HK-2 (cell line): ENCODE data around the gene SETD1A.

Experiments used
- DNase-seq: peaks from one replicate; pipeline ENCODE4 v3.0.0-alpha.2; 2018; ENCODE audit not compliant: unreplicated experiment

Gene SETD1A

GRCh38 chr16:30982548-30983288 lies 25.2 kb downstream of the SETD1A start:
- no peak for DNase-seq

- DNase-seq = no peak
Measured at GRCh38 chr16:30983289-30983889, 25.8 kb downstream of the SETD1A start.

- no peak for DNase-seq
Measured at GRCh38 chr16:30983898-30984610, 26.5 kb downstream of the SETD1A start.

GRCh38 chr16:30984669-30985400 lies 27.3 kb downstream of the SETD1A start, which contains the start of gene HSD3B7:
TSS of gene HSD3B7 (plus strand) at chr16:30985207. CDS start at chr16:30985659, 452 bp downstream.
- peak; percentile 98 for DNase-seq

- DNase-seq = peak; percentile 90
Measured at GRCh38 chr16:30985401-30986128, 28.0 kb downstream of the SETD1A start.

- no peak for DNase-seq
Measured at GRCh38 chr16:30986129-30986991, 28.8 kb downstream of the SETD1A start.

- DNase-seq = no peak
Measured at GRCh38 chr16:30987581-30988190, 30.1 kb downstream of the SETD1A start.

GRCh38 chr16:30989469-30990047 lies 32.0 kb downstream of the SETD1A start:
- DNase-seq = no peak

GRCh38 chr16:30990105-30990504 lies 32.6 kb downstream of the SETD1A start:
- no peak for DNase-seq

GRCh38 chr16:30991052-30991451 lies 33.5 kb downstream of the SETD1A start:
- no peak for DNase-seq

GRCh38 chr16:30992276-30992780 lies 34.8 kb downstream of the SETD1A start:
- no peak for DNase-seq

- DNase-seq = no peak
Measured at GRCh38 chr16:30992931-30993816, 35.6 kb downstream of the SETD1A start.

GRCh38 chr16:30995927-30996323 lies 38.4 kb downstream of the SETD1A start:
- DNase-seq = no peak

- DNase-seq = peak; percentile 62
Measured at GRCh38 chr16:30996324-30996984, 38.9 kb downstream of the SETD1A start.

- DNase-seq = peak; percentile 98
Measured at GRCh38 chr16:30996985-30997724, 39.6 kb downstream of the SETD1A start.

- DNase-seq = peak; percentile 87
Measured at GRCh38 chr16:30997725-30998711, 40.5 kb downstream of the SETD1A start.
